Kidney epithelial cell (primary cell): ENCODE results near the gene NOL6. TPM values are rescaled to one million over a fixed set of nuclear protein-coding genes. Genes with fewer than 3 reads are reported as not detected.
A peak's percentile ranks its signal among the peaks of the same experiment; 100 is the strongest.
"Not testable (repeated sequence)": the region's sequence is repeated elsewhere in the genome, so short reads cannot be mapped to it uniquely, and the experiment has no call there.

Source experiments
- DNase-seq: peaks from one replicate; pipeline ENCODE4 v3.0.0-alpha.2; 2010; ENCODE audit warnings: low read depth
- H3K27me3 ChIP-seq: 2 replicates; pipeline ENCODE4 v1.6.0; 2011; ENCODE audit warnings: low read length; ENCODE audit not compliant: control insufficient read depth, insufficient read depth
- H3K36me3 ChIP-seq: 2 replicates; pipeline ENCODE4 v1.5.1; 2011; ENCODE audit warnings: low read length; ENCODE audit not compliant: control insufficient read depth, insufficient read depth
- H3K4me3 ChIP-seq: 2 replicates; pipeline ENCODE4 v1.5.1; 2011; ENCODE audit warnings: low read depth, mild to moderate bottlenecking, control low read depth, low read length
- CTCF ChIP-seq: IDR thresholded peaks from 2 replicates; pipeline ENCODE4 v1.5.1; 2011; ENCODE audit warnings: mild to moderate bottlenecking, moderate library complexity, low read length, control low read depth, inconsistent platforms; ENCODE audit not compliant: insufficient read depth, poor library complexity, severe bottlenecking
- total RNA-seq: library from RNA; depleted of rRNA; stranded (reverse); fragments of >200 nt; gene quantifications from 2 replicates; pipeline ENCODE4 v1.2.3, GENCODE V29; 2015

Gene NOL6, protein sequence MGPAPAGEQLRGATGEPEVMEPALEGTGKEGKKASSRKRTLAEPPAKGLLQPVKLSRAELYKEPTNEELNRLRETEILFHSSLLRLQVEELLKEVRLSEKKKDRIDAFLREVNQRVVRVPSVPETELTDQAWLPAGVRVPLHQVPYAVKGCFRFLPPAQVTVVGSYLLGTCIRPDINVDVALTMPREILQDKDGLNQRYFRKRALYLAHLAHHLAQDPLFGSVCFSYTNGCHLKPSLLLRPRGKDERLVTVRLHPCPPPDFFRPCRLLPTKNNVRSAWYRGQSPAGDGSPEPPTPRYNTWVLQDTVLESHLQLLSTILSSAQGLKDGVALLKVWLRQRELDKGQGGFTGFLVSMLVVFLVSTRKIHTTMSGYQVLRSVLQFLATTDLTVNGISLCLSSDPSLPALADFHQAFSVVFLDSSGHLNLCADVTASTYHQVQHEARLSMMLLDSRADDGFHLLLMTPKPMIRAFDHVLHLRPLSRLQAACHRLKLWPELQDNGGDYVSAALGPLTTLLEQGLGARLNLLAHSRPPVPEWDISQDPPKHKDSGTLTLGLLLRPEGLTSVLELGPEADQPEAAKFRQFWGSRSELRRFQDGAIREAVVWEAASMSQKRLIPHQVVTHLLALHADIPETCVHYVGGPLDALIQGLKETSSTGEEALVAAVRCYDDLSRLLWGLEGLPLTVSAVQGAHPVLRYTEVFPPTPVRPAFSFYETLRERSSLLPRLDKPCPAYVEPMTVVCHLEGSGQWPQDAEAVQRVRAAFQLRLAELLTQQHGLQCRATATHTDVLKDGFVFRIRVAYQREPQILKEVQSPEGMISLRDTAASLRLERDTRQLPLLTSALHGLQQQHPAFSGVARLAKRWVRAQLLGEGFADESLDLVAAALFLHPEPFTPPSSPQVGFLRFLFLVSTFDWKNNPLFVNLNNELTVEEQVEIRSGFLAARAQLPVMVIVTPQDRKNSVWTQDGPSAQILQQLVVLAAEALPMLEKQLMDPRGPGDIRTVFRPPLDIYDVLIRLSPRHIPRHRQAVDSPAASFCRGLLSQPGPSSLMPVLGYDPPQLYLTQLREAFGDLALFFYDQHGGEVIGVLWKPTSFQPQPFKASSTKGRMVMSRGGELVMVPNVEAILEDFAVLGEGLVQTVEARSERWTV
- 32.8 and 34.8 TPM in 2 replicates for total RNA-seq

- Histone ChIP-seq H3K4me3 (peak within 1 kb of the TSS; percentile 78), H3K27me3 (no peaks in the 10 kb centered on the region)
- DNase-seq, result peak; percentile 93
Measured at GRCh38 chr9:33473643-33474352, at the start of gene NOL6. TSS of gene NOL6 (minus strand) at chr9:33473924. CDS start at chr9:33473842, 82 bp downstream.

DNA sequence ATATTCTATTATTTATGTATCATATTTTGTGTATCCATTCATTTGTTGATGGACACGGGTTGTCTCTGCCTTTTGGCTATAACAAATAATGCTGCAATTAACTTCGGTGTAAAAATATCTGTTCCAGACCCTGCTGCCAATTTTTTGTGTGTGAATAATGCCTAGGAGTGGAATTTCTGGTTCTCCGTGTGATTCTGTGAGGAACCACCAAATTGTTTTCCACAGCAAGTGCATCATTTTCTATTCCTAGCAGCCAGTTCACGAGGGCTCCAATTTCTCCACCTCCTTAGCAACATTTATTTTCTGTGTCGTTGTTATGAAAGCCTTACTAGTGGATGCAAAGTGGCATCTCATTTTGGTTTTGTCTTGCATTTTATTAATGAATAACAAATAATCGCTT is 48.1 kb upstream of the NOL6 start:
- DNase-seq, H3K27me3 ChIP-seq, H3K36me3 ChIP-seq, H3K4me3 ChIP-seq: not testable (repeated sequence)

More at GRCh38 chr9:33473643-33474352, at the start of gene NOL6:
- no peaks in the 10 kb centered on the region for H3K36me3 ChIP-seq
- no peak for TF ChIP-seq CTCF

DNA sequence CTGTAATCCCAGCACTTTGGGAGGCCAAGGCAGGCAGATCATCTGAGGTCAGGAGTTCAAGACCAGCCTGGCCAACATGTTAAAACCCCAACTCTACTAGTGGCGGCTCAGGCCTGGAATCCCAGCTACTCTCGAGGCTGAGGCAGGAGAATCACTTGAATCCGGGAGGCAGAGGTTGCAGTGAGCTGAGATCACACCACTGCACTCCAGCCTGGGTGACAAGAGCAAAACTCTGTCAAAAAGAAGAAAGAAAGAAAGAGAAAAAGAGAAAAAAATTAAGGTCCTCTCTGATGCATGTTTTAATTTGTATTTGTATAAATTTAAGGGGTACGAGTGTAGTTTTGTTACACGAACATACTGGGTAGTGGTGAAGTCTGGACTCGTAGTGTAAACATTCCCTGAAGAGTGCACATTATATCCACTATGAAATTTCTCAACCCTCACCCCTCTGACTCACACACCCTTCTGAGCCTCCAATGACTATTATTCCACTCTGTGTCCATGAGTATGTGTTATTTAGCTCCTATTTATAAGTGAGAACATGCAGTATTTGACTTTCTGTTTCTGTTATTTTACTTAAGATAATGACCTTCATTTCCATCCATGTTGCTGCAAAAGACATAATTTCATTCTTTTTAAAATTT is 44.3 kb upstream of the NOL6 start:
- H3K36me3 ChIP-seq, H3K4me3 ChIP-seq, DNase-seq, H3K27me3 ChIP-seq: not testable (repeated sequence)

DNA sequence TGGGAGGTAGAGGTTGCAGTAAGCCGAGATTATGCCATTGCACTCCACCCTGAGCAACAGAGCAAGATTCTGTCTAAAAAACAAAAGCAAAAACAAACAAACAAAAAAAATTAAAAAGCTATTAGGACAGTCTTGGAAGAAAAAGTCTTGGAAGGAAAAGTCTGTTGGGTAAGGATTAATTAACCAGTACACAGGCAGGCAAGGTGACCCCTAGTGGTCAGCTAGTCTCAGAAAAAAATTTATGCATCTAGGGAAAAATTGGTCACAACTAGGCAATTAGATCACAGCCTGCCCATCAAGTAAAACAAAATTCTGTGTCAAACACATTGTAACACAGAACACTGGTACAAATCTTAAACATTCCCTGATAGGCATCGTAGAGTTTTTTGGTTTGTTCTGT is 43.6 kb upstream of the NOL6 start:
- Histone ChIP-seq H3K27me3 (no peaks in the 10 kb centered on the region), H3K36me3 (no peaks in the 10 kb centered on the region), H3K4me3 (no peak overlapping the region)
- TF ChIP-seq CTCF, result peak; percentile 62
- DNase-seq, result no peak

GRCh38 chr9:33516397-33516796 is 42.7 kb upstream of the NOL6 start:
- H3K4me3 ChIP-seq, DNase-seq, H3K36me3 ChIP-seq, H3K27me3 ChIP-seq: not testable (repeated sequence)

DNA sequence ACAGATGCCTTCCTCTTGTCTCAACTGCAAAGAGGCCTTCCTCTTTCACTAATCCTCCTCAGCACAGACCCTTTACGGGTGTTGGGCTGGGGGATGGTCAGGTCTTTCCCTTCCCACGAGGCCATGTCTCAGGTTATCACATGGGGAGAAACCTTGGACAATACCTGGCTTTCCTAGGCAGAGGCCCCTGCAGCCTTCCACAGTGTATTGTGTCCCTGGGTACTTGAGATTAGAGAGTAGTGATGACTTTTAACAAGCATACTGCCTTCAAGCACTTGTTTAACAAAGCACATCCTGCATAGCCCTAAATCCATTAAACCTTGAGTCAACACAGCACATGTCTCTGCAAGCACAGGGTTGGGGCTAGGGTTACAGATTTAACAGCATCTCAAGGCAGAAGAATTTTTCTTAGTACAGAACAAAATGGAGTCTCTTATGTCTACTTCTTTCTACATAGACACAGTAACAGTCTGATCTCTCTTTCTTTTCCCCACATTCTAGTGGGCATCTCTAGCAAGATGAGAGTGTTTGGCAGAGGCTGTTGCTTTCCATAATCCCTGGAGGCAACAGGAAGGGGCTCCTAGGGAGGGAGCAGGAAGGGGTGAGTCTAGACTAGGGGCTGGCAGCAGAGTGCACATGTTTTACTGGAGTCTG is 41.7 kb upstream of the NOL6 start:
- H3K27me3 ChIP-seq, H3K36me3 ChIP-seq, DNase-seq, H3K4me3 ChIP-seq: not testable (repeated sequence)

DNA sequence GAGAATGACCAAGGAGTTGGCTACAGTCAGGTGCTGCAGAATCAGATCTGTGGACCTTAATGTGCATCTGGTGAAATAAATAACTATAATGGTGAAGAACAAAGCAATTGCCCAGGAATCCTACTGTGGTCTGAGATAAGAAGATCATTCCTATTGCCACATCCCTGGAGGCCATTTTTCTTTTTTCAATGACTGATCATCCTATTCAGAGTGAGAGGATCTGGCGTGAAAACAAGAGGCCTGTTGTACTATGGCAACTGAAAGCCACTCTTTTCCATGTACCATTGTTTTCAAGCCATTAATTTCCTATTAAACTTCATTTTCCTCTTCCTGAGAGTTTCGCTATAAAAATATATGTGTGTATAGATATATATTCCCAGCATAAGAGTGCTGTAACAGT is 38.8 kb upstream of the NOL6 start:
- not testable (repeated sequence) for H3K27me3 ChIP-seq, H3K36me3 ChIP-seq, DNase-seq, H3K4me3 ChIP-seq

DNA sequence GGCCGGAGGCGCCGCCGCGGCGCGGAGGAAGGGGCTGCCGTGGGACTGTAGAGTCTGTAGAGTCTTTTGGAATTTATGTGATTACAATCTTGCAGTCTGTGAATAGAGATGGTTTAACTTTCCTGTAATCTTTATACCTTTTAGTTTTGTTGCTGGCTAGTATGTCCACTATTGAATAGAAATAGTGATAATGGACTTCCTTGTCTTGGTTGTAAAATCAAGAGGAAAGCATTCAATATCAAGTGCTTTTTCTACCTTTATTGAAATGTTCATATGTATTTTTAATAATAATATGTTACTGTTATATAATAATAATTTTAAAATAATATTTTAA is 37.4 kb upstream of the NOL6 start:
- not testable (repeated sequence) for H3K27me3 ChIP-seq, DNase-seq, H3K36me3 ChIP-seq
- peak overlapping the region; percentile 45 for H3K4me3 ChIP-seq
